Measurements from ENCODE around the gene HPCAL4.

DNA sequence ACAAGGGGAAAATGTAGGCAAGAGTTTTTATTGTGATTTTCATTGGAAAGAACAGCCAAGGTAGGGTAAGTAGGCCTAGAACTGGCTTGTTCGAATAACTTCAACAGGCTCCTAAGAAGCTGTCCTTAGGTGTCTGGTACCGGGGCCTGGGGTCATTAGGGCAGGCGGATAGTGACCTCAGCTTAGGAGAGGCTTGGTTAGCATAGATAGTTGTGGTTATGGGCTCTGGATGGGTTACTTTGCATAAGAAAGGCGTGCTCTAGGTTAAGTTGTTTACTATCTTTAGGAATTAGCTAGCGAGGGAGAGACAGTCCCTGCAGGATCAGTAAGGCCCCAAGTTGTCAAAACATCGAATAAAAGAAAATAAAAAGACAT, 20.7 kb upstream of the HPCAL4 start:
- TF ChIP-seq EP300 (IDR thresholded peaks at IDR 0.05): no peak
- TF ChIP-seq, protein P1, sequence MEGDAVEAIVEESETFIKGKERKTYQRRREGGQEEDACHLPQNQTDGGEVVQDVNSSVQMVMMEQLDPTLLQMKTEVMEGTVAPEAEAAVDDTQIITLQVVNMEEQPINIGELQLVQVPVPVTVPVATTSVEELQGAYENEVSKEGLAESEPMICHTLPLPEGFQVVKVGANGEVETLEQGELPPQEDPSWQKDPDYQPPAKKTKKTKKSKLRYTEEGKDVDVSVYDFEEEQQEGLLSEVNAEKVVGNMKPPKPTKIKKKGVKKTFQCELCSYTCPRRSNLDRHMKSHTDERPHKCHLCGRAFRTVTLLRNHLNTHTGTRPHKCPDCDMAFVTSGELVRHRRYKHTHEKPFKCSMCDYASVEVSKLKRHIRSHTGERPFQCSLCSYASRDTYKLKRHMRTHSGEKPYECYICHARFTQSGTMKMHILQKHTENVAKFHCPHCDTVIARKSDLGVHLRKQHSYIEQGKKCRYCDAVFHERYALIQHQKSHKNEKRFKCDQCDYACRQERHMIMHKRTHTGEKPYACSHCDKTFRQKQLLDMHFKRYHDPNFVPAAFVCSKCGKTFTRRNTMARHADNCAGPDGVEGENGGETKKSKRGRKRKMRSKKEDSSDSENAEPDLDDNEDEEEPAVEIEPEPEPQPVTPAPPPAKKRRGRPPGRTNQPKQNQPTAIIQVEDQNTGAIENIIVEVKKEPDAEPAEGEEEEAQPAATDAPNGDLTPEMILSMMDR (IDR thresholded peaks at IDR 0.05): no peak
- no peak for TF ChIP-seq MAFK (IDR thresholded peaks at IDR 0.05; ENCODE audit: partially characterized antibody)
- no peak for TF ChIP-seq POLR2A (IDR thresholded peaks at IDR 0.05; ENCODE audit: low read length)
- TF ChIP-seq CHD2 (IDR thresholded peaks at IDR 0.05; ENCODE audit: low read length, partially characterized antibody): no peak
- no peak for TF ChIP-seq CHD4 (IDR thresholded peaks at IDR 0.05; ENCODE audit: borderline replicate concordance)
- TF ChIP-seq FOXS1 (CRISPR knock-in tag; IDR thresholded peaks at IDR 0.05): no peak
